ENCODE results near the gene DTWD2.

DNA sequence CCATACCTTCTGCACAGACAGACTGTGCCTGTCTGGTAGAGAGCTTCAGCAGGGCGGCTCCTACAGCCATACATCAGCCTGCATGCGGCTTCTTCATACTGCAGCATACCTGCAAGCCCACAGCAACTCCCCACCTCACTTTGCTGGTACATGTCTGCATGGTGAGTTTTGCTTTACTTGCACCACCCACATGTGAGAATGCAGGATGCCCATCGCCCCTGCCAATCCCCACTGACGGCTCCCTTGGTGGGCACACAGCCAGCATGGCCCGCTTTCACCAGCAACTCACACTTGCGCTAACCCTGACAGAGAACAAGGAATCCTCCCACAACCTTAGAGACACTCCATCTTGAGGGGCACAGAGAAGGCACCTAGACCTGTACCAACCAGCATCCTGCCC lies 114.9 kb downstream of the DTWD2 start:
- TF ChIP-seq POLR2AphosphoS5 (IDR thresholded peaks at IDR 0.05; ENCODE audit: low read depth, low read length) (no peak), RAD21 (IDR thresholded peaks at IDR 0.05; ENCODE audit: low read length) (no peak), TAF1 (IDR thresholded peaks at IDR 0.05; ENCODE audit: borderline replicate concordance, low read depth, low read length) (no peak), EP300 (IDR thresholded peaks at IDR 0.05; ENCODE audit: borderline replicate concordance in 1 of 2, low read depth in 1 of 2, low read length in 1 of 2) (no peak), FOXM1 (IDR thresholded peaks at IDR 0.05; ENCODE audit: low read depth) (no peak), RCOR1 (IDR thresholded peaks at IDR 0.05; ENCODE audit: low read length) (no peak)
- TF ChIP-seq, protein P1, sequence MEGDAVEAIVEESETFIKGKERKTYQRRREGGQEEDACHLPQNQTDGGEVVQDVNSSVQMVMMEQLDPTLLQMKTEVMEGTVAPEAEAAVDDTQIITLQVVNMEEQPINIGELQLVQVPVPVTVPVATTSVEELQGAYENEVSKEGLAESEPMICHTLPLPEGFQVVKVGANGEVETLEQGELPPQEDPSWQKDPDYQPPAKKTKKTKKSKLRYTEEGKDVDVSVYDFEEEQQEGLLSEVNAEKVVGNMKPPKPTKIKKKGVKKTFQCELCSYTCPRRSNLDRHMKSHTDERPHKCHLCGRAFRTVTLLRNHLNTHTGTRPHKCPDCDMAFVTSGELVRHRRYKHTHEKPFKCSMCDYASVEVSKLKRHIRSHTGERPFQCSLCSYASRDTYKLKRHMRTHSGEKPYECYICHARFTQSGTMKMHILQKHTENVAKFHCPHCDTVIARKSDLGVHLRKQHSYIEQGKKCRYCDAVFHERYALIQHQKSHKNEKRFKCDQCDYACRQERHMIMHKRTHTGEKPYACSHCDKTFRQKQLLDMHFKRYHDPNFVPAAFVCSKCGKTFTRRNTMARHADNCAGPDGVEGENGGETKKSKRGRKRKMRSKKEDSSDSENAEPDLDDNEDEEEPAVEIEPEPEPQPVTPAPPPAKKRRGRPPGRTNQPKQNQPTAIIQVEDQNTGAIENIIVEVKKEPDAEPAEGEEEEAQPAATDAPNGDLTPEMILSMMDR (IDR thresholded peaks at IDR 0.05), result no peak
- TF ChIP-seq, protein P2, sequence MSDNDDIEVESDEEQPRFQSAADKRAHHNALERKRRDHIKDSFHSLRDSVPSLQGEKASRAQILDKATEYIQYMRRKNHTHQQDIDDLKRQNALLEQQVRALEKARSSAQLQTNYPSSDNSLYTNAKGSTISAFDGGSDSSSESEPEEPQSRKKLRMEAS (IDR thresholded peaks at IDR 0.05; ENCODE audit: low read depth), result no peak
- TF ChIP-seq, protein P3, sequence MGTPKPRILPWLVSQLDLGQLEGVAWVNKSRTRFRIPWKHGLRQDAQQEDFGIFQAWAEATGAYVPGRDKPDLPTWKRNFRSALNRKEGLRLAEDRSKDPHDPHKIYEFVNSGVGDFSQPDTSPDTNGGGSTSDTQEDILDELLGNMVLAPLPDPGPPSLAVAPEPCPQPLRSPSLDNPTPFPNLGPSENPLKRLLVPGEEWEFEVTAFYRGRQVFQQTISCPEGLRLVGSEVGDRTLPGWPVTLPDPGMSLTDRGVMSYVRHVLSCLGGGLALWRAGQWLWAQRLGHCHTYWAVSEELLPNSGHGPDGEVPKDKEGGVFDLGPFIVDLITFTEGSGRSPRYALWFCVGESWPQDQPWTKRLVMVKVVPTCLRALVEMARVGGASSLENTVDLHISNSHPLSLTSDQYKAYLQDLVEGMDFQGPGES (IDR thresholded peaks at IDR 0.05; ENCODE audit: low read depth, low read length), result no peak

All from SK-N-SH (cell line).